Erythroblast (primary cell): ENCODE measurements around the gene THSD4.

Source experiments
- GATA1 ChIP-seq: IDR thresholded peaks from 2 replicates; pipeline ENCODE4 v1.6.1; 2011; ENCODE audit warnings: low read depth, mild to moderate bottlenecking, control low read depth, low read length, moderate library complexity
- POLR2A ChIP-seq: IDR thresholded peaks from 2 replicates; pipeline ENCODE4 v1.6.1; 2011; ENCODE audit warnings: mild to moderate bottlenecking, low read length

DNA sequence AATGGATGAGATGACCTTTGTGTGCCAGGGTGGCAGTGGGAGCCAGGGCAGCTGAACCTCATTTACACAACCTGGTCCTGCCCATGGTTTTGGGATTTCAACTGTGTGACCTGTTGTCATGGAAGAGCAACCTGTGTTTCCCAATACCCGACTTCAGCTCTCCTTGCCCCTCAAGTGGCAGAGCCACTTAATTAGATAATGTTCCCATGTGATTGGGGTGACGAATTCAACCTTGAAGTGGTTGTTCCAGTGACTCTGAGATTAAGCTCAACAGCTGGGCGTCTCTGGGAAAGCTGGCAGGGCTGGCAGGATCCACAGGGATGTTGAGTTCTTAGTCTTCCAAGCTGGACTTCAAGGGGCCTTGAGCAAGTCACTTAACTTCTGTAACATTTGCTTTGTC lies 71.0 kb downstream of the THSD4 start:
- TF ChIP-seq GATA1 (no peak), POLR2A (no peak)
